Stimulated activated CD4-positive, alpha-beta T cell treated with anti-CD3 and anti-CD28 coated beads, Interleukin-2, amount 100 ng/mL, for 48 hours (primary cell): ENCODE results near the gene F2RL3.
"Not testable (repeated sequence)": the region's sequence is repeated elsewhere in the genome, so short reads cannot be mapped to it uniquely, and the experiment has no call there.

Experiments used
- DNase-seq, 2 donors: peaks; one replicate each; pipeline ENCODE4 v3.0.0-alpha.2; 2020

The F2RL3 gene

DNA sequence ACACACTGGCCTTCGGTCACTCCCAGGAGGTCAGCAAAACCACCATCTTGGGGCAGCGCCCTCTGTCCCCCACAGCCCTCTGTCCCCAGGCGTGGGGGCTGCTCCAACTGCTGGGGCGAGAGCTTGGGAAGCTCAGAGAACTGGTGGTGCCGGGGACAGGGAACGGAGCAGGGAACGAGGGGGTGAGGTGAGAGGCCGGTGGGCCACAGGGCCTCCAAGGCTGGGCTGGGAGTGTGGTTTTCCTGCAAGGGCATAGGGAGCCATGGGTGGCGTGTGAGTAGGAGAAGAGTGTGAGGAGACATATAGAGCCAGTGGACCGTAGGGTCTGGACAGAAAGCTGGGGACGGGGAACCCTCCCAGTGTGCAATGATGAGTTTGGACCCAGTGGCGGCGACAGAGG is 34.1 kb downstream of the F2RL3 start:
- no peak for DNase-seq

DNA sequence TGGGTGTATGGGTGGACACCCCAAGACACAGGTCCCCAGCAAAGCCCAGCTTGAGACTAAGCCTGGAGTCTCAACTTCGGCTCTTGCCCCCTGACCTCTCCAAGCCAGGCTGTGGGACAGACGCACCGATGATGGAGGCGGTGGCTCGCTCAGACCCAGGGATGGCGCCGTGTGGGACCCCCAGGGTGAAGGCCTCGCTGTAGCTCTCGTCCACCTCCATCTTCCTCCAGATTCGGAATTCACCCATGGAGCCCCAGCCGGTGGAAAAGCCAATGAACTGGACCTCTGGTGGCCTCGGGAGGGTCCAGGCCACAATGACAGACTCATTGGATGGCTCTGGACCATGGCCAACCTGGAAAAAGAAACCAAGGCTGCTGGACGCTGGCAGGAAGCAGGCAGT is 39.1 kb downstream of the F2RL3 start:
- no peak for DNase-seq

DNA sequence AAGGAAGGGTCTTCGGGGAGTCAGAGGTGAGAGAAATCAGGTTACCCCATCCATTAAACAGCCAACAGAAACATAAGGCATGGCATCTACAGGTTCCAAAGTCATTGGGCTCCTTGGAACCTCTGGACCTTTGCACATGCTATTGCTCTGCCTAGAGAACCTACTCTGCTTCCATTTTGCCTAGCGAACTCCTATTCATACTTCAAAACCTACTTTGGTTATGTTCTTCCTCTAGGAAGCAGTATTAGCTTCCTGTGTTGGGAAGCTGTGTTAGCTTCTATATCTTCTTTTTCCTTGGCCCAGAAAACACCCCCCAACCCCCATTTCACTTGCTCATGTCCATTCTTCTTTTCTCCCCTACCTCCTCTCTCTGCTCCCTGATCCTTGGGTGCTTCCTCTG is 39.6 kb downstream of the F2RL3 start:
- no peak for DNase-seq

DNA sequence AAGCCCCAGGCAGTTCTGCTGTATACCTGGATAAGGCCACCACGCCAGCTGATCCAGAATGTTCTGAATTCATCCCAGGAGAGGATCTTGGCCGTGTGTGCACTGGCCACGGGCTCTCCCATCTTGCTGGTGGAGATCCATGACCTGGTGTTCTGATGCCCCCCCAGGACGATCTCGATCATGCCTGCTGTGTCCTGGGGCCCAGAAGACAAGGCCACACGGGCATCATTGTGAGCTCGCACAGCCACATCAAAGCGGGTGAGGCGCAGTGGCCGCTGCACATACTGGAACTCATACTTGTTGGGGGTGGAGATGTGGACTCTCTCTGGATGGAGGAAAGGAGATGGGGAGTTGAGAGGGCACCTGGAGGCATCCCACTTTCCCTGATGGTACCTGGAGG is 40.1 kb downstream of the F2RL3 start:
- DNase-seq, result no peak

DNA sequence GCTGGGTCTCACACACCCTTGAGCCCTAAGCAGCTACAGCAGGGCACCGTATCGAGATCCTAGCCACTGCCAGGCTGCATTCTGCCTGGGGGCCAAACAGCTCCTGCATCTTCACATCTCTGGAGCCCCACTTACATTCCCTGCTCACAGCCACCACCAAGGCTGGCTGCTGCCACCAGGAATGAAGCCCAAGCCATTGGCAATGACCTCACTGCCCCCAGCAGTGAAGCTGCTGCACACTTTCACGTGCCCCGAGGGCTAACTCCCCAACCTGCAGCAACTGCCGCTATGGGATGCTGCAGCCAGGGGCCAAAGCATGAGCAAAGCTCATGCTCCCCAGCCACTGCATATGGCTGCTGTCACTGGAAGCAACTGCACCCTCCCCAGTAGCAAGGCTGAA is 42.0 kb downstream of the F2RL3 start:
- no peak for DNase-seq

DNA sequence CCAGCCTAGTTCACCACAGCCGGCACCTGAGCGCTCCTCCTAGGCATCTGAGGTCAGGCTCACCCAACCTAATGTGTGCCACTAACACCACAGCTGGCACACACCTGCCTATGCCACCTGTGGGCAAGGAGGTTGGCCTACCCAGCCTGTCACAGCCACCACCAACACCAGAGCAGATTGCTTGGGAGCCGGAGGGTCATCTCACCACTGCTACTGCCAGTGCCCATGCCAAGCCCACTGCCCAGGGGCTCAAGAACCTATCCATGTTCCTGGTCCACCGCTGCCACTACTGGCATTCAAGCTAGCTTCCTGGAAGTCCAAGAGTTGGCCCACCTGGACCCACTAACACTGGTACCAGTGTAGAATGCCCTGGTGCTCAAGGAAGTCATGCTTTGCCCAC is 42.5 kb downstream of the F2RL3 start:
- DNase-seq, result no peak

DNA sequence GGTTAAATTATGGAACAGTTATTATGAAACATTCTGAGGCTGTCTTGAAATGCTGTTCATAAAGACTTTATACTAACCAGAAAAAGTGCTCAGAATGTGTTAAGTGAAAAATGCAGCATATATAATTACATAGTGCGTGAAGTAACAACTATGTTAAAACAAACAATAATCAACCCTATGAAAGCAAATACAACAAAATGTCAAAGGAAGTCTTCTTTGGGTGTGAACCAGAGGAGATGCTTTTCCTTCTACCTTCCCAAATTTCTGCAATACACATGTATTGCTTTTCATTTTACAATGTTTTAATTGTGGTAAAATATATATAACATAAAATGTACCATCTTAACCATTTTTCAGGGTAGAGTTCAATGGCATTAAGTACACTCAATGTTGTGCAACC is 45.7 kb downstream of the F2RL3 start:
- no peak for DNase-seq

DNA sequence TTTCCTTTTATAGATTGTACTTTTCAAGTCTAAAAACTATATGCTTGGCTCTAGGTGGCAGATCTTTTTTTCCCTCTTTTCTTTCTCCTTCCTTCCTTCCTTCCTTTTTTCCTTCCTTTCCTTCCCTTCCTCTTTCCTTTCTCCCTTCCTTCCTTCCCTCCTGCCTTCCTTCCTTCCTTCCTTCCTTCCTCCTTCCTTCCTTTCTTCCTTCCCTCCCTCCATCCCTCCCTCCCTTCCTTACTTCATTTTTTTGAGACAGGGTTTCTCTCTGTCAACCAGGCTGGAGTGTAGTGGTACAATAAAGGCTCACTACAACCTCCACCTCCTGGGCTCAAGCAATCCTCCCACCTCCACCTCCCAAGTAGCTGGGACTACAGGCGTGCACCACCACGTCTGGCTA is 48.1 kb downstream of the F2RL3 start:
- no peak for DNase-seq

DNA sequence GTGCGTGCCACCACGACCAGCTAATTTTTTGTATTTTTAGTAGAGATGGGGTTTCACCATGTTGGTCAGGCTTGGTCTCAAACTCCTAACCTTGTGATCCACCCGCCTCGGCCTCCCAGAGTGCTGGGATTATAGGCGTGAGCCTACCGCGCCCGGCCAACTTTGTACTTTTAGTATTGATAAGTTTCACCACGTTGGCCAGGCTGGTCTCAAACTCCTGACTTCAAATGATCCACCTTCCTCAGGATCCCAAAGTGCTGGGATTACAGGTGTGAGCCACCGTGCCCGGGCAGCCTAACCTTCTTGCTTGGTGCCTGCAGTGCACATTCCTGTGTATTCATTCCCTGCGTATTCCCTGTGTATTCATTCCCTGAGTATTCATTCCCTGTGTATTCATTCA is 49.0 kb downstream of the F2RL3 start:
- not testable (repeated sequence) for DNase-seq

DNA sequence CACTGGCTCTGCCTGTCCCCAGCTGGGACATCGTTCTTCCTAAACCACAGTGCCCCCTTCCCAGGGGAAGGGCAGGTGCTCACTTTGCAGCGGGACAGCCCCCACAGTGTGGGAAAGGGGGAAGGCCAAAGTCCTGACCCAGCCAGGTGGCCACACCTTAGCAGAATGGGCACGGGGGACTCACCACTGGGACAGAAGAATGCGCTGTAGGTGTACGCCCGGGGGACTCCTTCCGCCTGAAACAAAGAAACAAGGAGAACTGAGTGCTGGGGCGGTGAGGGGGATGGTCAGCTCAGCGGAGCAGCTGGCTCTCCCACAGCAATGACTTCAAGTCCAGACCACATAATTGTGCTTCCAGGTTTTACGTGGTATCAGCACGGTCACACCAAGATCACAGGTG is 49.4 kb downstream of the F2RL3 start:
- DNase-seq, result no peak

DNA sequence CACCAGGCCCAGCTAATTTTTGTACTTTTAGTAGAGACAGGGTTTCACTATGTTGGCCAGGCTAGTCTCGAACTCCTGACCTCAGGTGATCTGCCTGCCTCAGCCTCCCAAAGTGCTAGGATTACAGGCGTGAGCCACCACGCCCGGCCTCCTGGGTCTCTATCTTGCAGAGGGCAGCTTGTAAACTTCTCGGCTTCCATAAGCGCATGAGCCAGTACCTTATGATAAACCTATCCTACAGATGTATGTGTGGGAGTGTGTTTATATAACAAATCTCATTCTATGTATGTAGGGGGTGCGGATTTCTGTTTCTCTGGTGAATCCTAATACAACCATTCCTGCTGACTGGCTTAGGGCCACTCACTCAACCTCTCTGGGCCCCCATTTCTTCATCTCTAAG is 51.3 kb downstream of the F2RL3 start:
- not testable (repeated sequence) for DNase-seq

DNA sequence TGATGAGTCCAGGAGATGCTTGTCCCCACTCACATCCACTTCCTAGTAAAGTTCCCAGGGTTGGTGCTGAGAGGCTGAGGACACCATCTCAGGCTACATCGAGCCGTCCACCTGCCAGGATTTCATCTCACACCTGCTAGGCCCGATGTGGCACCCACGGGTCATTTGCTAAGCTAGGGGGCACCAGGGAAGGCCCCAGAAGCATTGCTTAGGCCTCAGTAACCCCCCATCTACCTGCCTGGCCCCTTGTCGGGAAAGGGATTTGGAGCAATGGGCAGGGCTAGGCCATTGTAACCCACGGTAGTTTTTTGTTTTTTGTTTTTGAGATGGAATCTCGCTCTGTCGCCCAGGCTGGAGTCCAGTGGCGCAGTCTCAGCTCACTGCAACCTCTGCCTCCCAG is 51.8 kb downstream of the F2RL3 start:
- DNase-seq, result no peak
